ENCODE data around the gene SPTLC3. TPM values are rescaled to one million over a fixed set of nuclear protein-coding genes. Genes with fewer than 3 reads are reported as not detected.

The SPTLC3 gene
- polyA plus RNA-seq, 1 donor from 2014 or later, result not detected

DNA sequence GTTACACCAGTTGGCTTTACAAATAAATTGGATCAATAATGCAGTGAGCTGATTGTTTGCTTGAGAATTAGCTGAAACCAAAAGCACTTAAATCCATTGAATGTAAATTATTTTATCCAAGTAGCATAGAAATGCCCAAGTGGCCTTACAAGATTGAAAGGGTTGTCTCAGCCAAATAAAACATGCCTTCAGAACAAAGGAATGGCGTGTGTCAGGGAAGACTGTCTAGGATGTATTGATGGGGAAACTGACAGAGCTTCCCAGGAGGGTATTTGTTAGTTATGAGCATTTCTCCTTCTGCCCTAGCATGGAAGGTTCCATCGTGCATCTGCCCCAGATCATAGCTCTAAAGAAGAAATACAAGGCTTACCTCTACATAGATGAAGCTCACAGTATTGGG is 108.4 kb downstream of the SPTLC3 start:
- Histone ChIP-seq H3F3A (ENCODE audit: insufficient read depth, low read length, poor library complexity, severe bottlenecking) (no peaks in the 10 kb centered on the region), H3K27me3 (ENCODE audit: insufficient read depth, low read depth, low read length) (no peaks in the 10 kb centered on the region)
- no peak for TF ChIP-seq MXI1 (conservative IDR thresholded peaks at IDR 0.05; ENCODE audit: poor library complexity, severe bottlenecking)
- TF ChIP-seq, protein P1, sequence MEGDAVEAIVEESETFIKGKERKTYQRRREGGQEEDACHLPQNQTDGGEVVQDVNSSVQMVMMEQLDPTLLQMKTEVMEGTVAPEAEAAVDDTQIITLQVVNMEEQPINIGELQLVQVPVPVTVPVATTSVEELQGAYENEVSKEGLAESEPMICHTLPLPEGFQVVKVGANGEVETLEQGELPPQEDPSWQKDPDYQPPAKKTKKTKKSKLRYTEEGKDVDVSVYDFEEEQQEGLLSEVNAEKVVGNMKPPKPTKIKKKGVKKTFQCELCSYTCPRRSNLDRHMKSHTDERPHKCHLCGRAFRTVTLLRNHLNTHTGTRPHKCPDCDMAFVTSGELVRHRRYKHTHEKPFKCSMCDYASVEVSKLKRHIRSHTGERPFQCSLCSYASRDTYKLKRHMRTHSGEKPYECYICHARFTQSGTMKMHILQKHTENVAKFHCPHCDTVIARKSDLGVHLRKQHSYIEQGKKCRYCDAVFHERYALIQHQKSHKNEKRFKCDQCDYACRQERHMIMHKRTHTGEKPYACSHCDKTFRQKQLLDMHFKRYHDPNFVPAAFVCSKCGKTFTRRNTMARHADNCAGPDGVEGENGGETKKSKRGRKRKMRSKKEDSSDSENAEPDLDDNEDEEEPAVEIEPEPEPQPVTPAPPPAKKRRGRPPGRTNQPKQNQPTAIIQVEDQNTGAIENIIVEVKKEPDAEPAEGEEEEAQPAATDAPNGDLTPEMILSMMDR (IDR thresholded peaks at IDR 0.05; ENCODE audit: poor library complexity, severe bottlenecking), result no peak
- no peak for TF ChIP-seq TAF1 (IDR thresholded peaks at IDR 0.05; ENCODE audit: low read depth)
- TF ChIP-seq SMC3 (conservative IDR thresholded peaks at IDR 0.05; ENCODE audit: poor library complexity), result no peak
- no peak for TF ChIP-seq EZH2 (IDR thresholded peaks at IDR 0.05; ENCODE audit: borderline replicate concordance, insufficient read depth, low read length, poor library complexity, severe bottlenecking)
- peak; percentile 60 for TF ChIP-seq POLR2AphosphoS5 (IDR thresholded peaks at IDR 0.05)
- TF ChIP-seq EP300 (conservative IDR thresholded peaks at IDR 0.05; ENCODE audit: poor library complexity, severe bottlenecking), result peak; percentile 79
- TF ChIP-seq, protein P2, sequence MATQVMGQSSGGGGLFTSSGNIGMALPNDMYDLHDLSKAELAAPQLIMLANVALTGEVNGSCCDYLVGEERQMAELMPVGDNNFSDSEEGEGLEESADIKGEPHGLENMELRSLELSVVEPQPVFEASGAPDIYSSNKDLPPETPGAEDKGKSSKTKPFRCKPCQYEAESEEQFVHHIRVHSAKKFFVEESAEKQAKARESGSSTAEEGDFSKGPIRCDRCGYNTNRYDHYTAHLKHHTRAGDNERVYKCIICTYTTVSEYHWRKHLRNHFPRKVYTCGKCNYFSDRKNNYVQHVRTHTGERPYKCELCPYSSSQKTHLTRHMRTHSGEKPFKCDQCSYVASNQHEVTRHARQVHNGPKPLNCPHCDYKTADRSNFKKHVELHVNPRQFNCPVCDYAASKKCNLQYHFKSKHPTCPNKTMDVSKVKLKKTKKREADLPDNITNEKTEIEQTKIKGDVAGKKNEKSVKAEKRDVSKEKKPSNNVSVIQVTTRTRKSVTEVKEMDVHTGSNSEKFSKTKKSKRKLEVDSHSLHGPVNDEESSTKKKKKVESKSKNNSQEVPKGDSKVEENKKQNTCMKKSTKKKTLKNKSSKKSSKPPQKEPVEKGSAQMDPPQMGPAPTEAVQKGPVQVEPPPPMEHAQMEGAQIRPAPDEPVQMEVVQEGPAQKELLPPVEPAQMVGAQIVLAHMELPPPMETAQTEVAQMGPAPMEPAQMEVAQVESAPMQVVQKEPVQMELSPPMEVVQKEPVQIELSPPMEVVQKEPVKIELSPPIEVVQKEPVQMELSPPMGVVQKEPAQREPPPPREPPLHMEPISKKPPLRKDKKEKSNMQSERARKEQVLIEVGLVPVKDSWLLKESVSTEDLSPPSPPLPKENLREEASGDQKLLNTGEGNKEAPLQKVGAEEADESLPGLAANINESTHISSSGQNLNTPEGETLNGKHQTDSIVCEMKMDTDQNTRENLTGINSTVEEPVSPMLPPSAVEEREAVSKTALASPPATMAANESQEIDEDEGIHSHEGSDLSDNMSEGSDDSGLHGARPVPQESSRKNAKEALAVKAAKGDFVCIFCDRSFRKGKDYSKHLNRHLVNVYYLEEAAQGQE (IDR thresholded peaks at IDR 0.05; ENCODE audit: borderline replicate concordance), result no peak
- no peak for TF ChIP-seq RAD21 (conservative IDR thresholded peaks at IDR 0.05)

DNA sequence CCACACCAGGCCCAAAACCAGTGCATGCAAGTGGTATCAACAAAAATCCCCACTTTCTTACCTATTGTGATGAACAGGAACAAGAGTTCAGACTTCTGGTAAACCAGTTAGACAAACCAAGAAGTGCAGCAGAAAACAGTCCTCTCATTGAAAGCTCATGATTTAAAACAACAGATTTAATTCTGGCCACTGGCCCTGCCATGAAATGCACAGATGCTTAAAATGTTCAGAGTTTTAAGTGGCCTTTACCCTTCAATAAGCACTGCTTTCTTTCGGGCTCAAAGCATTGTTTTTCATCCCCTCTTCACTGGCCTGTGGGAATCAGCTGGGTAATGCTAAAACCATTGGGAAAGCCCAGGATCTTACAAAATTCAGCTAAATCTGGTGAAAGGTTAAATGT is 109.9 kb downstream of the SPTLC3 start:
- no peak overlapping the region for H2AFZ ChIP-seq (ENCODE audit: low read depth, low read length)
- H3K36me3 ChIP-seq (ENCODE audit: insufficient read depth, low read length), result no peaks in the 10 kb centered on the region
- no peak overlapping the region for H3K27ac ChIP-seq (ENCODE audit: low read length)
- no peak overlapping the region for H3K9ac ChIP-seq (ENCODE audit: low read length)
- no peaks in the 10 kb centered on the region for H3F3A ChIP-seq (ENCODE audit: insufficient read depth, low read length, poor library complexity, severe bottlenecking)
- no peaks in the 10 kb centered on the region for H4K20me1 ChIP-seq (ENCODE audit: insufficient read depth)
- H3K9me2 ChIP-seq (ENCODE audit: insufficient read depth, low read length), result no peaks in the 10 kb centered on the region
- no peaks in the 10 kb centered on the region for H3K27me3 ChIP-seq (ENCODE audit: insufficient read depth, low read depth, low read length)
- TF ChIP-seq MXI1 (conservative IDR thresholded peaks at IDR 0.05; ENCODE audit: poor library complexity, severe bottlenecking) (no peak), EP300 (conservative IDR thresholded peaks at IDR 0.05; ENCODE audit: poor library complexity, severe bottlenecking) (no peak), SMC3 (conservative IDR thresholded peaks at IDR 0.05; ENCODE audit: poor library complexity) (no peak), POLR2AphosphoS5 (IDR thresholded peaks at IDR 0.05) (no peak), RAD21 (conservative IDR thresholded peaks at IDR 0.05) (no peak), EZH2 (IDR thresholded peaks at IDR 0.05; ENCODE audit: borderline replicate concordance, insufficient read depth, low read length, poor library complexity, severe bottlenecking) (no peak), TAF1 (IDR thresholded peaks at IDR 0.05; ENCODE audit: low read depth) (no peak)
- TF ChIP-seq, protein P2 (IDR thresholded peaks at IDR 0.05; ENCODE audit: borderline replicate concordance), result no peak
- TF ChIP-seq, protein P1 (IDR thresholded peaks at IDR 0.05; ENCODE audit: poor library complexity, severe bottlenecking), result no peak
- H3K4me3 ChIP-seq (ENCODE audit: low read length), result no peak overlapping the region
- H3K9me3 ChIP-seq (ENCODE audit: low read length), result no peaks in the 10 kb centered on the region
- H3K4me2 ChIP-seq (ENCODE audit: low read length), result no peak overlapping the region
- H3K79me2 ChIP-seq (replicated peaks; ENCODE audit: insufficient read depth, low read length), result no peaks in the 10 kb centered on the region

More for the DNA sequence above, 108.4 kb downstream of the SPTLC3 start:
- Histone ChIP-seq H3K4me3 (ENCODE audit: low read length) (no peak overlapping the region), H3K9me2 (ENCODE audit: insufficient read depth, low read length) (no peaks in the 10 kb centered on the region), H3K9me3 (ENCODE audit: low read length) (no peaks in the 10 kb centered on the region), H4K20me1 (ENCODE audit: insufficient read depth) (no peaks in the 10 kb centered on the region), H2AFZ (ENCODE audit: low read depth, low read length) (no peak overlapping the region), H3K4me2 (ENCODE audit: low read length) (no peak overlapping the region), H3K36me3 (ENCODE audit: insufficient read depth, low read length) (no peaks in the 10 kb centered on the region), H3K79me2 (replicated peaks; ENCODE audit: insufficient read depth, low read length) (no peaks in the 10 kb centered on the region), H3K9ac (ENCODE audit: low read length) (no peak overlapping the region), H3K27ac (ENCODE audit: low read length) (no peak overlapping the region)

All from neural cell (in vitro differentiated cells).